Stimulated activated CD8-positive, alpha-beta memory T cell treated with anti-CD3 and anti-CD28 coated beads, Interleukin-15, amount 100 ng/mL, for 24 hours (primary cell): Measurements from ENCODE around the gene GJD3.

Source experiments
- DNase-seq: peaks from one replicate; pipeline ENCODE4 v3.0.0-alpha.2; 2020; ENCODE audit warnings: low read depth

The GJD3 gene

GRCh38 chr17:40351359-40352236 lies 12.9 kb downstream of the GJD3 start:
- no peak for DNase-seq

GRCh38 chr17:40350689-40351358 lies 13.7 kb downstream of the GJD3 start:
- no peak for DNase-seq

- DNase-seq: no peak
Measured at GRCh38 chr17:40349895-40350688, 14.4 kb downstream of the GJD3 start.

- DNase-seq: no peak
Measured at GRCh38 chr17:40349477-40349894, 15.1 kb downstream of the GJD3 start.

GRCh38 chr17:40348562-40349476 lies 15.7 kb downstream of the GJD3 start:
- DNase-seq: no peak

- no peak for DNase-seq
Measured at GRCh38 chr17:40348136-40348504, 16.4 kb downstream of the GJD3 start.

- DNase-seq: no peak
Measured at GRCh38 chr17:40347319-40348135, 17.0 kb downstream of the GJD3 start.

- no peak for DNase-seq
Measured at GRCh38 chr17:40346765-40347158, 17.8 kb downstream of the GJD3 start.

- DNase-seq: no peak
Measured at GRCh38 chr17:40345994-40346764, 18.4 kb downstream of the GJD3 start.

GRCh38 chr17:40345161-40345993 lies 19.2 kb downstream of the GJD3 start:
- no peak for DNase-seq

GRCh38 chr17:40344421-40345160 lies 19.9 kb downstream of the GJD3 start:
- DNase-seq: no peak

GRCh38 chr17:40343219-40344119 lies 21.1 kb downstream of the GJD3 start:
- DNase-seq: no peak

- DNase-seq: no peak
Measured at GRCh38 chr17:40342504-40343218, 21.9 kb downstream of the GJD3 start.

GRCh38 chr17:40341808-40342503 lies 22.6 kb downstream of the GJD3 start:
- no peak for DNase-seq

GRCh38 chr17:40340880-40341807 lies 23.4 kb downstream of the GJD3 start:
- DNase-seq: peak; percentile 58
